Rectal smooth muscle tissue (tissue), 1 donor: ENCODE measurements around the gene FUZ.
A peak's percentile ranks its signal among the peaks of the same experiment; 100 is the strongest.
"Not testable (repeated sequence)": the region's sequence is repeated elsewhere in the genome, so short reads cannot be mapped to it uniquely, and the experiment has no call there.

ENCODE experiments used
- H3K27ac ChIP-seq: one replicate; pipeline ENCODE4 v1.7.0; 2013; ENCODE audit warnings: low read depth, low read length, inconsistent platforms
- H3K27me3 ChIP-seq: one replicate; pipeline ENCODE4 v1.7.0; 2013; ENCODE audit warnings: low read length; ENCODE audit not compliant: control insufficient read depth, insufficient read depth
- H3K36me3 ChIP-seq: one replicate; pipeline ENCODE4 v1.7.0; 2013; ENCODE audit warnings: low read length; ENCODE audit not compliant: control insufficient read depth, insufficient read depth
- H3K4me1 ChIP-seq: one replicate; pipeline ENCODE4 v1.7.0; 2013; ENCODE audit warnings: low read length; ENCODE audit not compliant: control insufficient read depth, insufficient read depth
- H3K4me3 ChIP-seq: one replicate; pipeline ENCODE4 v1.7.0; 2013; ENCODE audit warnings: low read length
- H3K9ac ChIP-seq: one replicate; pipeline ENCODE4 v1.7.0; 2013; ENCODE audit warnings: low read length

Gene FUZ

GRCh38 chr19:49836176-49837008 lies 23.3 kb upstream of the FUZ start:
- no peak overlapping the region for H3K27ac ChIP-seq
- peaks cover 56% of the 10 kb centered on the region for H3K36me3 ChIP-seq

GRCh38 chr19:49835562-49835961 lies 22.5 kb upstream of the FUZ start:
- Histone ChIP-seq H3K4me1 (no peaks in the 10 kb centered on the region), H3K36me3 (peaks cover 54% of the 10 kb centered on the region), H3K4me3 (no peak overlapping the region), H3K9ac (no peak overlapping the region), H3K27ac (no peak overlapping the region), H3K27me3 (no peaks in the 10 kb centered on the region)

More at GRCh38 chr19:49836176-49837008, 23.3 kb upstream of the FUZ start:
- no peak overlapping the region for H3K4me3 ChIP-seq
- H3K27me3 ChIP-seq, result no peaks in the 10 kb centered on the region
- H3K9ac ChIP-seq, result no peak overlapping the region
- no peaks in the 10 kb centered on the region for H3K4me1 ChIP-seq

- Histone ChIP-seq H3K9ac (no peak overlapping the region), H3K27ac (no peak overlapping the region), H3K27me3 (no peaks in the 10 kb centered on the region), H3K36me3 (peaks cover 60% of the 10 kb centered on the region), H3K4me1 (no peaks in the 10 kb centered on the region), H3K4me3 (no peak overlapping the region)
These were observed 20.5 kb upstream of the FUZ start for GRCh38 chr19:49833599-49833998.

DNA sequence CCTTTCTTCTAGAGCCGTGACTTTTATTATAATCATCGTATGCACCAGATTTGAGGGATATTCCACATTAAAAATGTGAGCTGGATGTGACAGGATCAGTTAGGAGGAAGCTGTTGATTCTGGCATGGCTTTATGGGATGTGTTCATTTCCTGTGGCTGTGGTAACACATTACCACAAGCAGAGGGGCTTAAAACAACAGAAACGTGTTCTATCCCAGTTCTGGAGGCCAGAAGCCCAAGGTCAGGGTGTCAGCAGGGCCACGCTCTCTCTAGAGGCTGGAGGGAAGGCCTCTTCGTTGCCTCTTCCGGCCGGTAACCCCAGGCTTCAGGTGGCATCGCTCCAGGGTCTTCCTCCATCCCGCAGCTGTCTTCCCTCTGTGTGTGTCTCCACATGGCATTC lies 19.5 kb upstream of the FUZ start:
- H3K4me3 ChIP-seq, result no peak overlapping the region
- no peak overlapping the region for H3K9ac ChIP-seq
- H3K36me3 ChIP-seq, result peaks cover 56% of the 10 kb centered on the region
- no peak overlapping the region for H3K27ac ChIP-seq
- no peaks in the 10 kb centered on the region for H3K27me3 ChIP-seq
- H3K4me1 ChIP-seq, result no peaks in the 10 kb centered on the region

- Histone ChIP-seq H3K4me1 (no peaks in the 10 kb centered on the region), H3K4me3 (no peak overlapping the region), H3K9ac (no peak overlapping the region), H3K36me3 (peaks cover 57% of the 10 kb centered on the region), H3K27me3 (no peaks in the 10 kb centered on the region), H3K27ac (no peak overlapping the region)
These were observed 18.5 kb upstream of the FUZ start for GRCh38 chr19:49831592-49831991.

- no peak overlapping the region for H3K4me3 ChIP-seq
- no peak overlapping the region for H3K9ac ChIP-seq
- no peaks in the 10 kb centered on the region for H3K4me1 ChIP-seq
- H3K27me3 ChIP-seq, result no peaks in the 10 kb centered on the region
- no peak overlapping the region for H3K27ac ChIP-seq
- H3K36me3 ChIP-seq, result peaks cover 54% of the 10 kb centered on the region
These were observed 17.7 kb upstream of the FUZ start for GRCh38 chr19:49830766-49831165.

- Histone ChIP-seq H3K4me1 (no peaks in the 10 kb centered on the region), H3K9ac (no peak overlapping the region), H3K36me3 (peaks cover 50% of the 10 kb centered on the region), H3K27me3 (no peaks in the 10 kb centered on the region), H3K4me3 (no peak overlapping the region), H3K27ac (no peak overlapping the region)
These were observed 16.6 kb upstream of the FUZ start for GRCh38 chr19:49829721-49830120.

DNA sequence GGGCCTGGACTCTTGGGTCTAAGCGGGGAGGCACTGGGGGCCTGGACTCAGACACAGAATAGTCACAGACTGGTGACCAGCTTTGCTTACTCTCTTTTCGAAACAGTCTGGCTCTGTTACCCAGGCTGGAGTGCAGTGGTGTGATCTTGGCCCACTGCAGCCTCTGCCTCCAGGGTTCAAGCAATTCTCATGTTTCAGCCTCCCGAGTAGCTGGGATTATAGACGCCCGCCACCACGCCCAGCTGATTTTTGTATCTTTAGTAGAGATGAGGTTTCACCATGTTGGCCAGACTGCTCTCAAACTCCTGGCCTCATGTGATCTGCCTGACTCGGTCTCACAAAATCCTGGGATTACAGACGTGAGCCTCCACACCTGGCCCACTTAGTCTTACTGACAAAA lies 16.1 kb upstream of the FUZ start:
- Histone ChIP-seq H3K36me3 (peaks cover 47% of the 10 kb centered on the region), H3K27ac (no peak overlapping the region), H3K4me1 (no peaks in the 10 kb centered on the region), H3K4me3 (no peak overlapping the region), H3K9ac (no peak overlapping the region), H3K27me3 (no peaks in the 10 kb centered on the region)

GRCh38 chr19:49827034-49827433 lies 13.9 kb upstream of the FUZ start:
- Histone ChIP-seq H3K4me3 (no peak overlapping the region), H3K36me3 (peaks cover 28% of the 10 kb centered on the region), H3K27me3 (no peaks in the 10 kb centered on the region)

GRCh38 chr19:49824662-49825061 lies 11.6 kb upstream of the FUZ start:
- Histone ChIP-seq H3K9ac (no peak overlapping the region), H3K36me3 (peaks cover 20% of the 10 kb centered on the region), H3K4me3 (no peak overlapping the region), H3K27ac (no peak overlapping the region), H3K27me3 (no peaks in the 10 kb centered on the region), H3K4me1 (no peaks in the 10 kb centered on the region)

More at GRCh38 chr19:49827034-49827433, 13.9 kb upstream of the FUZ start:
- H3K4me1 ChIP-seq, result no peaks in the 10 kb centered on the region
- no peak overlapping the region for H3K9ac ChIP-seq
- no peak overlapping the region for H3K27ac ChIP-seq

- H3K36me3 ChIP-seq, result peaks cover 11% of the 10 kb centered on the region
- H3K27ac ChIP-seq, result no peak overlapping the region
- H3K4me3 ChIP-seq, result no peak overlapping the region
- H3K27me3 ChIP-seq, result no peaks in the 10 kb centered on the region
- H3K9ac ChIP-seq, result no peak overlapping the region
- no peaks in the 10 kb centered on the region for H3K4me1 ChIP-seq
These were observed 10.4 kb upstream of the FUZ start for GRCh38 chr19:49823472-49823871.

DNA sequence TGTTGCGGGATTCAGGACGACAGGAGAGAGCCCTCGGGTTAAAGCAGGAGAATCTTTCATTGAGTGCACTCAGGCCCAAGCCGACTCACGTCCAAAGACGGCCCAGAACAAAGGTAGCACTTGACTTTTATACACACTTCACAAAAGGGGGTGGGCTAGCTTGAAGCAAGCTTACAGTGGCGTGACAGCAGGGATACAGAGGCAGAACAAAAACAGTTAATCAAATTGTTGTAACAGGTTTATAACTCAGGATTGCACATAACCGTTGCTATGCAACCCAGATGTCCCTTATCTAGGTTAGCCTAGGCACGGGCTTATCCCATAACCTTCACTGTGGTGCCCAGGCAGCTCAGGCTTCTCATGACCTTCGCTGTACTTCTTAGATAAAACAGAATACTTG lies 7.0 kb upstream of the FUZ start:
- Histone ChIP-seq H3K4me3 (no peak overlapping the region), H3K4me1 (peaks cover 3% of the 10 kb centered on the region), H3K9ac (no peak overlapping the region), H3K27me3 (no peaks in the 10 kb centered on the region), H3K27ac (no peak overlapping the region), H3K36me3 (peaks cover 3% of the 10 kb centered on the region)

DNA sequence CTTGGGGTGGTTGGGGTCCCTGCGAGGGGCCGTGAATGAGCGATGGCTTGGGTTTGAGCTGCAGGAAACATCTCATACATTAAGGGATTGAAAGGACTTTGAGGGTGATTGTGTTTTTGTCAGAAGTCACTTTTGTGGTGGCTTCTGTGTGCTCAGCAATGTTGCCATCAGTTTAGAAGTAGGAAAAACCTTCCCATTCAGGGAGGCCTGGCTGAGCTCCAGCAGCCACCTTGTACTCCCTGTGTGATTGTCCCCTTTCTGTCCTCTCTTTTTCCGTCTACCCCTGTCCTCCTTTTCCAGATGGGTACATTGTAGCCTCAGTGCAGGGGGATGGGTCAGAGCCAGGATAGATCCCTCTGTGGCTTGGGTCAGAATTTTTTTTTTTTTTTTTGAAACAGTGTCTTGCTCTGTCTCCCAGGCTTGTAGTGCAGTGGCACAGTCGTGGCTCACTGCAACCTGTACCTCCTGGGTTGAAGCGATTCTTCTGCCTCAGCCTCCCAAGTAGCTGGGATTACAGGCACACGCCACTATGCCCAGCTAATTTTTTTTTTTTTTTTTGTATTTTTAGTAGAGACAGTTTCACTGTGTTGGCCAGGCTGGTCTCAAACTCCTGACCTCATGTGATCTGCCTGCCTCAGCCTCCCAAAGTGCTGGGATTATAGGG lies 6.5 kb upstream of the FUZ start:
- peak overlapping the region; percentile 92 for H3K4me3 ChIP-seq
- H3K4me1 ChIP-seq, H3K27ac ChIP-seq, H3K27me3 ChIP-seq, H3K9ac ChIP-seq, H3K36me3 ChIP-seq: not testable (repeated sequence)
